GM21737 (cell line): Measurements from ENCODE around the gene NIN.
"Not testable (repeated sequence)": the region's sequence is repeated elsewhere in the genome, so short reads cannot be mapped to it uniquely, and the experiment has no call there.

Source experiments
- ATAC-seq: cut with Tn5 transposase; IDR thresholded peaks from one replicate; pipeline ENCODE4 v1.9.1; 2021; ENCODE audit warnings: mild to moderate bottlenecking, moderate library complexity; ENCODE audit not compliant: unreplicated experiment

NIN gene

GRCh38 chr14:50719911-50720759, 110.8 kb downstream of the NIN start:
- no peak for ATAC-seq

- no peak for ATAC-seq
Measured at GRCh38 chr14:50718949-50719348, 112.0 kb downstream of the NIN start.

- no peak for ATAC-seq
Measured at GRCh38 chr14:50717811-50718210, 113.2 kb downstream of the NIN start.

- no peak for ATAC-seq
Measured at GRCh38 chr14:50714450-50715073, 116.4 kb downstream of the NIN start.

GRCh38 chr14:50711043-50711442, 119.9 kb downstream of the NIN start:
- ATAC-seq = no peak

GRCh38 chr14:50705026-50705593, 125.9 kb downstream of the NIN start:
- ATAC-seq = no peak

GRCh38 chr14:50704454-50705010, 126.4 kb downstream of the NIN start:
- ATAC-seq = no peak

GRCh38 chr14:50697659-50698290, 133.2 kb downstream of the NIN start:
- no peak for ATAC-seq

- ATAC-seq = not testable (repeated sequence)
Measured at GRCh38 chr14:50694260-50694659, 136.7 kb downstream of the NIN start.

GRCh38 chr14:50688875-50689274, 142.1 kb downstream of the NIN start:
- no peak for ATAC-seq

GRCh38 chr14:50679674-50680073, 151.3 kb downstream of the NIN start:
- ATAC-seq = no peak

- no peak for ATAC-seq
Measured at GRCh38 chr14:50678163-50678562, 152.8 kb downstream of the NIN start.

- ATAC-seq = peak; percentile 53
Measured at GRCh38 chr14:50677527-50678063, 153.4 kb downstream of the NIN start.

- peak; percentile 27 for ATAC-seq
Measured at GRCh38 chr14:50676814-50677516, 154.0 kb downstream of the NIN start.

- no peak for ATAC-seq
Measured at GRCh38 chr14:50675597-50675996, 155.4 kb downstream of the NIN start.

GRCh38 chr14:50670866-50671256, 160.1 kb downstream of the NIN start:
- ATAC-seq = no peak

- ATAC-seq = no peak
Measured at GRCh38 chr14:50670196-50670865, 160.6 kb downstream of the NIN start.
